Endothelial cell (in vitro differentiated cells): Measurements from ENCODE around the gene SPATS2L. TPM values are rescaled to one million over a fixed set of nuclear protein-coding genes. Genes with fewer than 3 reads are reported as not detected.

Experiments
- DNase-seq: peaks from one replicate; pipeline ENCODE4 v3.0.0; 2021; ENCODE audit warnings: low spot score
- H3K27ac Mint-ChIP-seq: one replicate; pipeline ENCODE4 v1.8.0; 2021; ENCODE audit warnings: mixed read lengths, inconsistent platforms; ENCODE audit not compliant: unreplicated experiment
- H3K27me3 Mint-ChIP-seq: one replicate; pipeline ENCODE4 v1.8.0; 2021; ENCODE audit warnings: mild to moderate bottlenecking, moderate library complexity, mixed read lengths, inconsistent platforms; ENCODE audit not compliant: unreplicated experiment
- H3K36me3 Mint-ChIP-seq: one replicate; pipeline ENCODE4 v1.8.0; 2021; ENCODE audit warnings: mild to moderate bottlenecking, low read depth, mixed read lengths, inconsistent platforms; ENCODE audit not compliant: unreplicated experiment
- H3K4me1 Mint-ChIP-seq: one replicate; pipeline ENCODE4 v1.8.0; 2021; ENCODE audit warnings: mild to moderate bottlenecking, mixed read lengths, inconsistent platforms; ENCODE audit not compliant: unreplicated experiment
- H3K4me3 Mint-ChIP-seq: one replicate; pipeline ENCODE4 v1.8.0; 2021; ENCODE audit warnings: mild to moderate bottlenecking, mixed read lengths, inconsistent platforms; ENCODE audit not compliant: unreplicated experiment
- H3K9me3 Mint-ChIP-seq: one replicate; pipeline ENCODE4 v1.8.0; 2021; ENCODE audit warnings: mixed read lengths, inconsistent platforms; ENCODE audit not compliant: unreplicated experiment
- CTCF ChIP-seq: fragments of 200-600 bp; sonication (generic); IDR thresholded peaks from one replicate; pipeline ENCODE4 v1.5.0; 2021; ENCODE audit warnings: antibody characterized with exemption; ENCODE audit not compliant: unreplicated experiment
- total RNA-seq: library from RNA; stranded (reverse); fragmentation: NEBNext Ultra II Directional; extraction: Animal tissue kit (Norgen Biotek cat#: 25700); gene quantifications from one replicate; pipeline ENCODE4 v1.2.1, GENCODE V29; 2021; ENCODE audit not compliant: unreplicated experiment

SPATS2L gene
- total RNA-seq, 1 donor from 2014 or later = 72.9 TPM

GRCh38 chr2:200453853-200454534, 147.5 kb downstream of the SPATS2L start:
- Mint-ChIP-seq H3K27ac (no peak overlapping the region), H3K4me1 (peaks cover 17% of the 10 kb centered on the region), H3K4me3 (no peak overlapping the region), H3K9me3 (no peaks in the 10 kb centered on the region), H3K27me3 (peaks cover 2% of the 10 kb centered on the region), H3K36me3 (peaks cover 23% of the 10 kb centered on the region)
- no peak for TF ChIP-seq CTCF
- no peak for DNase-seq

GRCh38 chr2:200454927-200455801, 148.7 kb downstream of the SPATS2L start:
- H3K4me1 Mint-ChIP-seq = peaks cover 17% of the 10 kb centered on the region
- peaks cover 2% of the 10 kb centered on the region for H3K27me3 Mint-ChIP-seq
- H3K4me3 Mint-ChIP-seq = no peak overlapping the region
- no peak for TF ChIP-seq CTCF
- H3K9me3 Mint-ChIP-seq = no peaks in the 10 kb centered on the region
- no peak overlapping the region for H3K27ac Mint-ChIP-seq
- DNase-seq = no peak
- peaks cover 23% of the 10 kb centered on the region for H3K36me3 Mint-ChIP-seq

DNA sequence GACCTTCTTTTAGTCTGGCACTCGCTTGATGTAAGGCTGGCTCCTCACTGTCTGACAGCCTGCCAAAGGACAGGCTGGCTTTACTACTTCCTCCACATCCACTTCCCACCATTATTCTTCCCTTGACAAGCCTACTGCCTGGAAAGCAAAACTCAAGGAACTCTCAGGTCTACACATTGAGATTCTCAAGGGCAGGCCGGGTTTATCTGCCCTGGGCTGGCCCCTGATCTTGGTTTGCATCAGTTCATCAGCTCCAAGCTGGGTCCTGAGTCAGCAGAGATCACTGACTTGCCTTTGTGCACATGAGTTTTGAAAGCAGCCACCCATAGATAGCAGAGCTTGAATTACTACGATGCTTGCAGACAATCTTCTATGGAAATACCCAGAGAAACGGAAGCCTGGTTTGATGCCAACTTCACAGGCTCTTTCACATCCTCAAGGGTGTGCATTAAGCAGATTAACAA, 149.5 kb downstream of the SPATS2L start:
- DNase-seq = no peak
- Mint-ChIP-seq H3K9me3 (no peaks in the 10 kb centered on the region), H3K27ac (peak overlapping the region; percentile 79)

GRCh38 chr2:200456567-200456966, 150.1 kb downstream of the SPATS2L start:
- Mint-ChIP-seq H3K27ac (peak overlapping the region; percentile 54), H3K36me3 (peaks cover 18% of the 10 kb centered on the region), H3K4me3 (no peak overlapping the region), H3K9me3 (no peaks in the 10 kb centered on the region), H3K4me1 (peaks cover 17% of the 10 kb centered on the region), H3K27me3 (peaks cover 2% of the 10 kb centered on the region)
- no peak for TF ChIP-seq CTCF
- no peak for DNase-seq

More for the DNA sequence above, 149.5 kb downstream of the SPATS2L start:
- Mint-ChIP-seq H3K27me3 (peaks cover 2% of the 10 kb centered on the region), H3K36me3 (peaks cover 17% of the 10 kb centered on the region), H3K4me3 (no peak overlapping the region), H3K4me1 (peaks cover 17% of the 10 kb centered on the region)
- no peak for TF ChIP-seq CTCF
